ENCODE data around the gene SLC2A13.
"Not testable (repeated sequence)": the region's sequence is repeated elsewhere in the genome, so short reads cannot be mapped to it uniquely, and the experiment has no call there.

Gene SLC2A13

DNA sequence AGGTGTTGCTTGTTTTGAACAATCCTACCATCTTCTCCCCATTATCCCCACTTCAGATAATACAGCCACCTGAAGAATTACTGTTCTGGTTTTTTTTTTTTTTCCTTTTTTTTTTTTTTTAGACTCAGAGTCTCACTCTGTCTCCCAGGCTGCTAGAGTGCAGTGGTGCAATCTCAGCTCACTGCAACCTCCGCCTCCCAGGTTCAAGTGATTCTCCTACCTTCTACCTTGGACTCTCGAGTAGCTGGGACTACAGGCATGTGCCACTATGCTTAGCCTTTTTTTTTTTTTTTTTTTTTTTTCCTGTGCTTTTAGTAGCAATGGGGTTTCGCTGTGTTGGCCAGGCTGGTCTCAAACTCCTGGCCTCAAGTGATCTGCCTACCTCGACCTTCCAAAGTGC, 306.9 kb downstream of the SLC2A13 start:
- no peak for DNase-seq

DNA sequence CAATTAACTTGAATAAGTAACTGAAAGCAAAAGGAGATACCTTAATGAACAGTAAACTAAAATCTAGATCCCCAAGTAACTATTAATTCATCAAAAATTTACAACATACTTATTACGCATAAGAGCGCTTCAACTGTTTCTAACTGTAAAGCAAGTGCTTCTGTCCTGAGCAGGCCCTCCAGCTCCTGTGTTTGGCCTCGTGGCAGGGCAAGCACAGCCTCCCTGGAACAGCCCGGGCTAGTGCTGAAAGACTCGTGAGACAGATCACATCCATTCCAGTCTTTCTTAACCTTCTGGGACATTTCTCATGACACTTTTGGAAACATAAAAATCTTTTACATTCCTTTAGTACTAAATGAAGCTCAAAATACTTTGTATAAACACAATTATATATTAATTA, 307.5 kb downstream of the SLC2A13 start:
- DNase-seq: no peak

DNA sequence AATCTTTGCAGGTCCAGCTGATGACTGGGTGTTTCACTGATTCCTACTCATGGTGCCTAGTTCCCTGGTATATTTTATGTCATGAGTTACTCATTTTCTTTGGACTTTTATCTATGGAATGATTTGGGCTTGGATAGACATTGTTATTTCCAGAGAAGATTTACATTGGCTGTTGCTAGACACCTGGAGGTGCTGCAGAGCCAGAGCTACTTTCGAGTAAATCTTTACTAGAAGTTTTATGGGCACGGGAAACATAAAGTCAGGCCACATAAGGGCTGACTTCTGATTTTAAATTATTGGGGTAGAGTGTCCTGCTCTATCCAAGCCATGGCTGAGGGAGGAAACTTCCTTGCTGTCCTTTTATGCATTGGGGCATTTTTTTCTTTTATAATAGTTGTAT, 310.4 kb downstream of the SLC2A13 start:
- DNase-seq: no peak

DNA sequence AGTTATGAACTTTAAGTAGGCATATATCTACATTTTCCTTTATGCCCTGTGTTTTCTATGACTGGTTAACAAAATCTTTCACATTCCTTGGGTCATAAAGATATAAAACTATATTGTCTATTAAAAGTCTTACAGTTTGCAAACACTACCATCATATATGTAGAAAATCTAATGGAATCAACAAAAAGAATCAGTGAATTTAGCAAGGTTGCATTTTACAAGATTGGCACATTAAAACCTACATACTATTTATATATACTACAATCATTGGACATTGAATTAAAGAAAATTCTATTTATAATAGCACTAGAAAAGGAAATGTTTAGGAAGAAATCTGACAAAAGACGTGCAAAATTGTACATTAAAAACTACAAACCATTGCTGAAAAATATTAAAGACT, 312.9 kb downstream of the SLC2A13 start:
- DNase-seq: no peak

DNA sequence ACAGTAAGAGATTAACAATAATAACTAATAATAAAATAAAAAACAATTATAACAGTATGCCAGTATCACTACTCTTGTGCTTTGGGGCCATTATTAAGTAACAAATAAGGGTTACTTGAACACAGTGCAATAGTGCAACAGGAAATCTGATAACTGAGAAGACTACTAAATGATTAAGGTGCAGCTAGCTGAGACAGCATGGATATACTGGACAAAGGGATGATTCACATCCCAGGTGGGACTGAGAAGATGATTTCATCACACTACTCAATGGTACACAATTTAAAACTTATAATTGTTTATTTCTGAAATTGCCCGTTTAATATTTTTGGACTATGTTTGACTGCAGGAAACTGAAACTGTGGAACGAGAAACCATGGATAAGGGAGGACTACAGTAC, 317.6 kb downstream of the SLC2A13 start:
- no peak for DNase-seq

DNA sequence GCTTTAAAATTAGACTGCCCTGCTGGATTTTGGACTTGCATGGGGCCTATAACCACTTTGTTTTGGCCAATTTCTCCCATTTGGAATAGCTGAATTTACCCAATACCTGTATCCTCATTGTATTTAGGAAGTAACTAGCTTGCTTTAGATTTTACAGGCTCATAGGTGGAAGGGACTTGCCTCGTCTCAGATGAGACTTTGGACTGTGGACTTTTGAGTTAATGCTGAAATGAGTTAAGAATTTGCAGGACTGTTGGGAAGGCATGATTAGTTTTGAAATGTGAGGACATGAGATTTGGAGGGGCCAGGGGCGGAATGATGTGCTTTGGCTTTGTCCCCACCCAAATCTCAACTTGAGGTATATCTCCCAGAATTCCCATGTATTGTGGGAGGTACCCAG, 320.1 kb downstream of the SLC2A13 start:
- not testable (repeated sequence) for DNase-seq

DNA sequence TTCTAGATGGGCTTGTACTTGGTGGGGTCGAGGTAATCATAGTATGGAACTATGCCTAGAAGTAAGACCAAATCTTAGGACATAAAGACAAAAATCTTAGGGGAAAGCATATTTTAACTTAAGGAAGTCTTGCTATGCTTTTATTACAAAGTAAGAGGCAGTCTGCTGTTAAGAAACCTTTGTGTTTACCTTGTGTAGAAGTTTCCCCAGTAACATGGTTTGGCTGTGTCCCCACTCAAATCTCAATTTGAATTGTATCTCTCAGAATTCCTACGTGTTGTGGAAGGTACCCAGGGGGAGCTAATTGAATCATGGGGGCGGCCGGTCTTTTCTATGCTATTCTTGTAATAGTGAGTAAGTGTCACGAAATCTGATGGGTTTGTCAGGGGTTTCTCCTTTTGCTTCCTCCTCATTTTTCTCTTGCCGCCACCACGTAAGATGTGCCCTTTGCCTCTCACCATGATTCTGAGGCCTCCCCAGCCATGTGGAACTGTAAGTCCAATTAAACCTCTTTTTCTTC, 323.8 kb downstream of the SLC2A13 start:
- no peak for DNase-seq

DNA sequence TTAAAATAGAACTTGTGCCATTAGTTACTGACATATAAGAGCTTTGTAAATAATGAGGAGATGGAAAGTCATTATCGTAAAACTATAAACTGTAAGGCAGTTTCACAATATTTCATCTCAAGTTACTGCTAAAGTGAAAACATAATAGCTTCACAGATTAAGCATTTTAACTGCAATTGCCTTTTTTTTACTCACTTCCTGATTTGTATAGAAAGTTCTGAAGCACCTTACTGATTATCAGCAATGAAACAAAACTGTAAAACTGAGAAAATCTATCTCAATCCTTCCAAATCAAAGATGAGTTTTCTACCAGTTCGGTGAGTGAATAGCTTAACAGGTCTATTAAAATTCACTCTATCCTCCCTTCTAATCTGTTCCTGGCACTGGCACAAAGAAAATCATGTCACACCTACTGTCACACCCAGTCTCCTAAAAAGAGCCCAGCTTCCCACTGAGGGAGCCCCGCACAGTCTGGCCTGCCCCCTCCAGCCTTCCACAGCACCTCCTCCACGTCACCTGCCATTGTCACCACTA, 324.9 kb downstream of the SLC2A13 start:
- peak; percentile 81 for DNase-seq

DNA sequence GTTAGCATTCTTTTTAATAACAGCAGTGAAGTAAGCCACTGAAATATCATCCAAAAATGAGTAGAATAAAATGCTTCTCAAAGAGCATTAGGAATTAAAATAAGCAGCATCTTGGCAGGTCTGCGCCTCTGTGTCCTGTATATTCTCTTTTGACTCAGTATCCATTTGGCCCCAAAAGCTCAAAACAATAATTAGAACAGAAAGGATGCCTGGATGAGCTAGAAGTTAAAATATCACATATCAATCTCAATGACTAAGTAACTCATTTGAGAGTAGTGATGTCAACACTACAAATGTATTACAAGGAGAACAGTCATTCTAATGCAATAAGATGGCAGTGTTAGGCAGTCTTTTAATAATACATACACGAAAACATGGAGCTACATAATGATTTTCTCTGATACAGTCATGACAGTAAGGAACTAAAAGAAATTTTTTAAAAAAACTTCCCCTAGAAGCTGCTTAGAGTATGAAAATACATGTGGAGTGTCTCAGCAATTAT, 325.4 kb downstream of the SLC2A13 start:
- DNase-seq: no peak

DNA sequence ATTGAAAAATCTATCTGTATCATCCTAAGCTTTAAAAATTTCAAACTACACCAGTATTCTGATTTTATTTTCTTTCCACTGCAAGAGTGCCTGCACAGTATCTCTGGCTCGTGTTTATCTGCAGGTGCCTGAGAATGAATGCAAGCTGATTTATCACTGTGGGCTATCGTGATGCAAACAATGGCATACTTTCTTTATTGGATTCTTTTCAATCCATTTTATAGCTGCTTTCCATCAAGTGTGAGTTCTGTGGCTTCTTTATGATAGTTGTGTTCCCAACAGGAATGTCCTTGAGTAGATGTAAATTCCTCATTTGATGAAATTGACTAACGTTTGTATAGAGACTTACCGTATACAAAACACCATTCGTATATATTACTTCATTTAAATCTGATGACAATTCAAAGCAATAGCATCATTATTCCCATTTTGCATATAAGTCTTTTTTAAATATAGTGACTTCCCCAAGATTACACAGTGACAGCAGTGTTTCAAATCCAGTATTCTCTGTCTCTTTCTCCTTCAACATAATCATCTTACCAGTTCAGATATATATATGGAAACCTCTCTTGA, 326.0 kb downstream of the SLC2A13 start:
- no peak for DNase-seq

DNA sequence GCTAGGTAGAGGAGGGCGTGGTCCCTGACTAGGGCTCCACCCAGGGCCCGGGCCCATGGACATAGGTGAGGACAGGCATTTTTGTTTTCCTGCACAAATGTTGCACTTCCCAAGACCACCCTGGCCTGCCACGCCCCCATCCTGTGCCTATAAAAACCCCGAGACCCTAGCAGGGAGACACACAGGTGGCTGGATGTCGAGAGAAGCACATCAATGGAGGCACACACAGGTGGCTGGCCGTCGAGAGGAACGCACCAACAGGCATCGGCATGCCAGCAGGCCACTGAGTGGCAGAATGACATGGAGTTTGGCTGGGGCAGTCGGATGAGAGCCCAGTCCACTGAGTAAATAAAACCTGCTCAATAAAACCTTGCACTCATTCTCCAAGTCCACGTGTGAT, 328.4 kb downstream of the SLC2A13 start:
- no peak for DNase-seq

DNA sequence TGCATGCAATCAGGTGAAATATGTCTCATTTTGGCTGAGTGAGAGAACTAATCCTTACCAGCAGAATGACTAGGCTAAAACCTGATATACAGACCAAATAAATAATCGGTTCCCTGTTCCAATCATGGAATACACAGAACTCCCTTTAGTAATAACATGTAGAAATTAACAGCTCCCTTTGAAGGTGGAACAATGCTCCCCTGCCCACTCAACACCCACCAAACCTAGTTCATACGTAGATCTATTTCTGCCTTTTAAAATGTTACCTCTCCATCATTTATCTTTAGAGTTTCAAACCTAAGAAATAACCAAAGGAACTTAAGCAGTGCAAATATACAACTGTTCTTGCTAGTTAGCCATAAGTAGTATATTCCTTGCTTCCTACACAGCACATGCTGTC, 332.6 kb downstream of the SLC2A13 start:
- DNase-seq: no peak

DNA sequence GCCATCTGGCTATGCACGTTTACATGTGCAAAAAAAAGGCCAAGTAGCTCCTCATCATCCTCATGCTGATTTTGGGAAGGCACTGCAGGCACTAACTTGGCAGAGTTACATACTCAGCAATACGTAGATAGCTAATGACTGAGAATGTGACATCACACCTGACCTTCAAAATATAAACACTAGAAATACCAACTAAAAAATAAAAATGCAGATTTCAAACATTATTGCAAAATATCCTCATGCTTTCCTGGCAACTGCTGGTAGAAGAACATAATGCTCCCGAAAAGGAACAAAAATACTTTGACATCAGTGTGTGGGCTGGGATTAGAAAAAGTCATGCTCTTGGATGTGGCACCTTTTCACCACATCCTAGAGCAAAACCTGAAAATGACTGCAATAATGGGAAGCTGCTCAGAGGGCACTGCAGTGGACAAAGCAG, 333.0 kb downstream of the SLC2A13 start:
- DNase-seq: no peak

DNA sequence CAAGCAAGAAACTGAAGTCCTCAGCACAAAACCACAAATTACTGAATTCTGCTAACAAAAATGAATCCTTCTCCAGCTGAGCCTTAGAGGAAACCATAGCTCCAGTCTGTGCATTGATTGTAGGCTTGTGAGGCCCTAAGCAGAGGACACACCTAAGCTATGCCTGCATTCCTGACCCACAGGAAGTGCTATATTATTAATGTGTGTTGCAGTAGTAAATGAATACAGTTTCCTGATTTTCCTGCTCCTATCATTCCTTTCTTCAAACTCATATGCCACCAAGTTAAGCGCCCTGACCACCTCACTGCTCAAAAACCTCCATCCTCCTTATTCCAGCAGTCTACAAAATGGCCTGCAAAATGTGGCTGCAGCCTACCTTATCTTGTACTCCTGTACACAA, 334.4 kb downstream of the SLC2A13 start:
- no peak for DNase-seq

DNA sequence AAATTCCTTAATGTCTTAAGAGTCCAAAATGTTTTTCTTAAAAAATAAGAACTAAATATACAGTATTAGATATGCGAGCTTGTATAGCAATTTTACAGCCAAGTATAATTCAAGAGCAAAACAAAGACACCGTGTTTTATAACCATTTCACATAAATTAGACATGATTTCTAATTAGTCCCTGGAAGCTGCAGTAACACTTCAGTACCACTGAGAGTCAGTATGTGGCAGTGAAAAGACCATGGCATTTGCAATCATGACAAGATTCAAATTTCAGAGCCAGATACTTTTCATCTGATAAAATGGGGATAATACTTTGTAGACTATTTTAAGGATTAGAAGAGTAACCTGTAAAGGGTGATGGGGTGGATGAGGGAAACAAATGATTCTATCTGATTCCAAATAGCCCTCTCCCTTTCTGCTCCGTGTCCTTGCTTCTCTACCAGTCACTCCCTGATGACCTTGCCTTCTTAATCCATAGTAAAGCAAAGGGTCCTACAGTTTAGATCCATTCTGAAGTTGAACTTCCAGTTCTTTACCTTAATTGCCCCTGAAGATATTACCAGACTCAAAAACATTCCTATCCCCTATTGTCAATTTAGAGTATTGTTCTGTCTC, 340.8 kb downstream of the SLC2A13 start:
- DNase-seq: peak; percentile 55

DNA sequence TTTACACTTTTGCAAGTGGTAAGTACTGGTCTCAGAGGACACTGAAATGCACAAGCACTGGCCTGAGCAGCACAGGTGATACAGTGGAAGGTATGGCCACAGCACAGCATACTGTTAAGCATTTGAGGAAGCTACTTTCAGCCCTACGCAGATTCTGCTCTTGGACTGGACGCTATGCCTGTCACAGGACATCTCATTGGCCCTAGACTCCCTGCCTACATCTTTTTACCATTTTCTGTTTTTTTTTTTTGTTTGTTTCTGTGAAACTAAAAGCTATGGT, 342.1 kb downstream of the SLC2A13 start:
- no peak for DNase-seq

DNA sequence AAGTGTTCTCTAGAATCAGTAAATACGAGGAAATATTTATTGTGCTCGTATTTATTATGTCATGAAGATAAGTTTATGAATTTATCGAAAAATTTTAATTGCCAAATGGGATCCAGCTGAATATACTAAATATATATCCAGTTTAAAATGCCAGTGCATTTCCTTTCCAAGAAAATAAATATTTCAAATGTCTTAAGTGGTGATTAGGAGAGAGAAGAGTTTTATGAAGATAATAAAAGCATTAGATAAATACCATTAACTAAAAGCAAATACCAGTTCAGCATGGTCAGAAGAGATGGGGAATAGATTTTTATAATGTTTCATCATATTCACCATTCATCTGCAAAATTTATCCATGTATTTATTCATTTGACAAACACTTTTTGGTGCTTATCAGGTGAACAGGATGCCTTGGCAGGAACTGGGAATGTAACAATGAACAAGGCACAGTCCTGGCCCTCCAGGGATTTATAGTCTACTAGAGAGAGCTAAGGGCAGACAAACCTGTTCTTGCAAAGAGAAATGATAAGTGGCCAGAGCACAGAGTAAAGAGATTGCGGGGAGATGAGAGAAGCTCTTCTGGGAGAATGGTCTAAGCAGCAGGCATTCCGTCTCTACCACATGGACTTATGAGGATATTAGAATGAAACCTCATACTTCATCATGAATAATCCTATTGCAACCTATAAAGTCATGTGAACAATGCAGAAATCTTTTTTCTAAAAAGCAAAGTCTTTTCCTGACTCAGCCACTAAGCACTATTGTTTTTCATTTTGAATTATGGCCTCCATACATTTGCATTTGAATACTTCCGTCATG, 342.6 kb downstream of the SLC2A13 start:
- DNase-seq: no peak

DNA sequence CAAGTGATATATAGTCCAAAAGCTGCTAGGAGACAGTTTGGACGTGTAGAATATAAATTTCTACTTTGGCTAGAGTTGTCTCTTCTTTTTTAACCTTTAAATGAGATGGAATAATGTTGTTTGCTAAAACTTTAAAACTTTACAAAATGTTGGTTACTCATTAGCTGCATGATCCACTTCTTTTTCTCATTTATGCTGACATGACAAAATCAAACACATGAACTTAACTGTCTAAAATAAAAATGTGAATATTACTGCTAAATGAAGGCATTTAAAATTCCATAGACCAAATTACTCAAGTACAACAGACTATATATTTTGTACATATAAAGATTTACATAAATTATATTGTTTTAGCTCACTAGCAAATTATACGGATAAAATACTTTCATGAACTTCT, 350.4 kb downstream of the SLC2A13 start:
- DNase-seq: no peak

DNA sequence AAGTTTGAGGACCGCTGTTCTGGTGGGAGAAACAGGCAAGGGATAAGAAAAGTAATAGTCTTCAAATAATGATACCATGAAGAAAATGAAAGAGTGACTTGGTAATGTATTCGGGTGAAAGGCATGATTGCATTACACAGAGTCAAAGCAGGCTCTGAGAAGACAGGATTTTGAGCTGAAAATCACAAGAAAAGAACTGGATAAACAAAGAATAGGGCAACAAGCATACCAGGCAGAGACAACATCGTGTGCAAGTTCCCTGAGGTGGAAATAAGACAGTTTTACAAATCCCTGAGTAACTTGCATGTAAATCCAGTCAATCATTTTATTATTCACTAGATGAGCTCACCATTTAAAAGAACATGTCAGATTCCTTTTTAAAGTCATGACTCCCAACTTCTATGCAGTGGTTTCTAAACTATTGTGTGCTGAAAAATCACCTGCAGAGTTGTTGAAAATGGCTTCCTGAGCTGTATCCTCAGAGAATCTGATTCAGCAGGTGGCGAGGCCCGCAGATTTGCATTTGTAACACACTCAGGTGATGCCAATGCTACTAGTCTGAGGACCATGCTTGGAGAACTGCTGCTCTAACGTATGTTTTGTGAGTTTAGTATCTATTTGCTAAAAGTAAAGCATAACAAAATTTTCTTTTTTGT, 353.3 kb downstream of the SLC2A13 start:
- DNase-seq: no peak

DNA sequence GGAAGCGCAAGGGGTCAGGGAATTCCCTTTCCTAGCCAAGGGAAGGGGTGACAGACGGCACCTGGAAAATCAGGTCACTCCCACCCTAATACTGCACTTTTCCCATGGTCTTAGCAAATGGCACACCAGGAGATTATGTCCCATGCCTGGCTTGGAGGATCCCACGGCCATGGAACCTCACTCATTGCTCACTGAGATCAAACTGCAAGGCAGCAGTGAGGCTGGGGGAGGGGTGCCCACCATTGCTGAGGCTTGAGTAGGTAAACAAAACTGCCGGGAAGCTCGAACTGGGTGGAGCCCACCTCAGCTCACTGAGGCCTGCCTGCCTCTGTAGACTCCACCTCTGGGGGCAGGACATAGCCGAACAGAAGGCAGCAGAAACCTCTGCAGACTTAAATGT, 359.7 kb downstream of the SLC2A13 start:
- DNase-seq: not testable (repeated sequence)

DNA sequence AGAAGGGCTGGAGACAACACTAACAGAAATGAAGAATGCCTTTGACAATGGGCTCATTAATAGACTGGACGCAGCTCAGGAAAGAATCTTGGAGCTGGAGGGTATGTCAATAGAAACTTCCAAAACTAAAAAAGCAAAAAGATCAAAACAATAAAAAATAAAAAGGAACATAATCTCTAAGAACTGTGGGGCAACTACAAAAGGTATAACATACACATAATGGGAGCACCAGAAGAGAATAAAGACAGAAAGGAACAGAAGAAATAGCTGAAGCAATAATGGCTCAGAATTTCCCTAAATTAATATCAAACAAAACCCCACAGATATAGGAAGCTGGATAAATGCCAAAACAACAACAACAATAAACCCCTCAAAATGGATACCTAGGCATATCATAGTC, 362.2 kb downstream of the SLC2A13 start:
- DNase-seq: no peak

DNA sequence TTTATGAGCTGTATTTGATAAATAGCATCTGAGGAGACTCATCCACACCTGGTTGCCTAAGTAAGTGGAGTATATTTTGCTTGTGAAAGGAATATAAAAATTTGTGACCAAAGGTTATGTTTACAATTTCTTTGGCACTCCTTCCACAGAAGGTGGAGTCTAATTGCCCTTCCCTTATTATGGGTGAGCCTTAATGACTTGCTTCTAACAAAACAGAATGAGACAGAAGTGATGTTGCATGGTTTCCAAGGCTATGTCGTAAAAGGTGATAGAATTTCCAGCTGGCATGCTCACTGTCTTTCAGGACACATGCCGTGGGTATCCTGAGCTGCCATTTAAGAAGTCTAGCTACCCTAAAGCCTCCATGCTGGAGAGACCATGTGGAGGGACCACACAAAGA, 369.5 kb downstream of the SLC2A13 start:
- DNase-seq: no peak

DNA sequence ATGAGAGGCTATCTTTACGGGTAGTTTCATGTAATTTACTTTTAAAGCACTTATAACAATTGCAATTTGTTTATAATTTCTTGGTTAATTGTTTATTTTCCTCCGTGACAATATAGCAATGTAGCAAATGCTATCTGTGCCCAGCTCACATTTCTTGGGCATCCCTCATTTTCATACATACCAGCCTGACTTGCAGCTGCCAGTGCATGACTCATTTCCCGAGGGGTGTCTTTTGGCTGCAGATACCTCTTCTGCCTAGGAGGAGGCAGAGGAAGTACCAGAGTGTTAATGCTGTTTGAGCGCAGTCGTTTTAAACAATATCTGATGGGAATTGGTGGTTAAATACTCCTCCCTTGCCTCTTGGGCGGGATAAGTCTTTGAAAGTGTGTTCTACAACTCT, 382.1 kb downstream of the SLC2A13 start:
- DNase-seq: no peak

Measured in NCI-H748 treated with DMSO at 0.1 percent for 48 hours (cell line).